ENCODE results near the gene NT5C.
A peak's percentile ranks its signal among the peaks of the same experiment; 100 is the strongest.

GRCh38 chr17:75130632-75131277 is 787 bp downstream of the NT5C start:
- peak in 1 of 3 experiments; percentile 22 for TF ChIP-seq CTCF (IDR thresholded peaks at IDR 0.05)
- no peak for TF ChIP-seq POLR2A (IDR thresholded peaks at IDR 0.05)
- TF ChIP-seq POLR2AphosphoS5 (IDR thresholded peaks at IDR 0.05; ENCODE audit: insufficient read depth in 1 of 2, low read depth in 1 of 2): no peak
